Colonic mucosa (tissue), 4 donors: ENCODE measurements around the gene ANKRD1. TPM values are rescaled to one million over a fixed set of nuclear protein-coding genes. Genes with fewer than 3 reads are reported as not detected.

Source experiments
- DNase-seq: peaks from one replicate; pipeline ENCODE4 v3.0.0-alpha.2; 2020
- H3K27ac ChIP-seq: fragments of 200-600 bp; one replicate; pipeline ENCODE4 v1.8.0; 2021
- H3K27me3 ChIP-seq: fragments of 200-600 bp; one replicate; pipeline ENCODE4 v1.8.0; 2021
- H3K36me3 ChIP-seq: fragments of 200-600 bp; one replicate; pipeline ENCODE4 v1.8.0; 2021
- H3K4me1 ChIP-seq: fragments of 200-600 bp; one replicate; pipeline ENCODE4 v1.8.0; 2021; ENCODE audit warnings: mild to moderate bottlenecking
- H3K4me3 ChIP-seq: fragments of 200-600 bp; one replicate; pipeline ENCODE4 v1.8.0; 2021
- H3K9ac ChIP-seq, 2 donors: one replicate each; pipeline ENCODE4 v1.7.0; 2013; ENCODE audit warnings: control low read depth in 2 of 2, low read depth in 2 of 2, low read length in 2 of 2
- H3K9me3 ChIP-seq: fragments of 200-600 bp; one replicate; pipeline ENCODE4 v1.8.0; 2021
- CTCF ChIP-seq: fragments of 200-600 bp; IDR thresholded peaks from one replicate; pipeline ENCODE4 v1.8.0; 2022; ENCODE audit warnings: antibody characterized with exemption, mild to moderate bottlenecking
- intact Hi-C: fragments of 100-400 bp; cut with DNase I; formaldehyde crosslinking; loops from one replicate; pipeline ENCODE4 v1.14.1; 2022
- total RNA-seq, 2 donors: library from RNA; stranded (reverse); fragmentation: NEBNext Ultra II Directional in 1 of 2; extraction: Animal tissue kit (Norgen Biotek cat#: 25700) in 1 of 2; gene quantifications; one replicate each; pipeline ENCODE4 v1.2.1, GENCODE V29; 2021
- donor health status: healthy.
- donor health status: DM: no; HTN: no; CAD: no.
- donor health status: DM: no; HTN: no; CAD: no.

The ANKRD1 gene
- total RNA-seq, 2 donors from 2014 or later = 0.32 TPM; not detected in 1

GRCh38 chr10:90924552-90924951 lies 3.7 kb upstream of the ANKRD1 start:
- H3K27ac ChIP-seq = no peak overlapping the region
- no peak overlapping the region for H3K4me3 ChIP-seq
- intact Hi-C loops = no loop called here
- no peak for DNase-seq
- TF ChIP-seq CTCF = no peak
- no peaks in the 10 kb centered on the region for H3K4me1 ChIP-seq
- no peaks in the 10 kb centered on the region for H3K27me3 ChIP-seq
- H3K36me3 ChIP-seq = no peaks in the 10 kb centered on the region
- no peaks in the 10 kb centered on the region for H3K9me3 ChIP-seq
- no peak overlapping the region for H3K9ac ChIP-seq

- H3K9me3 ChIP-seq = no peaks in the 10 kb centered on the region
- DNase-seq = no peak
- no peak for TF ChIP-seq CTCF
- H3K27me3 ChIP-seq = no peaks in the 10 kb centered on the region
- intact Hi-C loops = no loop called here
- H3K27ac ChIP-seq = no peak overlapping the region
- no peak overlapping the region for H3K9ac ChIP-seq
- no peaks in the 10 kb centered on the region for H3K4me1 ChIP-seq
- no peak overlapping the region for H3K4me3 ChIP-seq
- no peaks in the 10 kb centered on the region for H3K36me3 ChIP-seq
Observed at GRCh38 chr10:90923111-90923731, 2.3 kb upstream of the ANKRD1 start.

- Histone ChIP-seq H3K4me1 (no peaks in the 10 kb centered on the region), H3K9me3 (no peaks in the 10 kb centered on the region), H3K27ac (no peak overlapping the region), H3K9ac (no peak overlapping the region), H3K27me3 (no peaks in the 10 kb centered on the region), H3K4me3 (no peak overlapping the region), H3K36me3 (no peaks in the 10 kb centered on the region)
- intact Hi-C loops = no loop called here
- no peak for TF ChIP-seq CTCF
- no peak for DNase-seq
Observed at GRCh38 chr10:90921906-90922305, 1.0 kb upstream of the ANKRD1 start.

GRCh38 chr10:90919683-90920574 lies 958 bp downstream of the ANKRD1 start:
- Histone ChIP-seq H3K27me3 (no peaks in the 10 kb centered on the region), H3K9ac (no peak overlapping the region), H3K4me1 (no peaks in the 10 kb centered on the region), H3K36me3 (no peaks in the 10 kb centered on the region), H3K27ac (no peak overlapping the region), H3K4me3 (no peak overlapping the region), H3K9me3 (no peaks in the 10 kb centered on the region)
- no peak for DNase-seq
- intact Hi-C loops = loop anchor here (10.0 kb wide), 1 partner anchor 335 kb away; no protein-coding TSS in a partner anchor
- no peak for TF ChIP-seq CTCF

- H3K9ac ChIP-seq = no peak overlapping the region
- no peak overlapping the region for H3K4me3 ChIP-seq
- no peak for TF ChIP-seq CTCF
- no peaks in the 10 kb centered on the region for H3K4me1 ChIP-seq
- no peaks in the 10 kb centered on the region for H3K36me3 ChIP-seq
- no peaks in the 10 kb centered on the region for H3K9me3 ChIP-seq
- H3K27ac ChIP-seq = no peak overlapping the region
- intact Hi-C loops = loop anchor here (10.0 kb wide), 1 partner anchor 337 kb away; no protein-coding TSS in a partner anchor
- DNase-seq = no peak
- no peaks in the 10 kb centered on the region for H3K27me3 ChIP-seq
Observed at GRCh38 chr10:90917968-90918318, 2.9 kb downstream of the ANKRD1 start.
